WTC11 (cell line): ENCODE measurements around the gene DMD.

ENCODE experiments used
- CBFB ChIP-seq: sonication (generic); formaldehyde crosslinking; IDR thresholded peaks from 2 replicates; pipeline ENCODE4 v1.8.1; 2022; ENCODE audit warnings: mild to moderate bottlenecking, low read depth, missing genetic modification reagents
- CTCF ChIP-seq: fragments of 200-600 bp; IDR thresholded peaks from 2 replicates; pipeline ENCODE4 v1.8.0; 2022; ENCODE audit warnings: antibody characterized with exemption
- E2F1 ChIP-seq: sonication (generic); formaldehyde crosslinking; IDR thresholded peaks from 2 replicates; pipeline ENCODE4 v1.8.0; 2022; ENCODE audit warnings: mild to moderate bottlenecking, missing genetic modification reagents
- MAX ChIP-seq: sonication (generic); formaldehyde crosslinking; IDR thresholded peaks from 2 replicates; pipeline ENCODE4 v1.8.0; 2022; ENCODE audit warnings: mild to moderate bottlenecking, missing genetic modification reagents
- PREB ChIP-seq: sonication (generic); formaldehyde crosslinking; IDR thresholded peaks from 2 replicates; pipeline ENCODE4 v1.8.1; 2022; ENCODE audit warnings: mild to moderate bottlenecking, missing genetic modification reagents, moderate library complexity, borderline replicate concordance
- TEAD4 ChIP-seq: sonication (generic); formaldehyde crosslinking; IDR thresholded peaks from 2 replicates; pipeline ENCODE4 v1.8.0; 2022; ENCODE audit warnings: mild to moderate bottlenecking, missing genetic modification reagents

GRCh38 chrX:32582729-32583128, 628.6 kb downstream of the DMD start:
- TF ChIP-seq MAX (CRISPR knock-in tag) (no peak), TEAD4 (no peak), CBFB (CRISPR knock-in tag) (no peak), E2F1 (CRISPR knock-in tag) (no peak), CTCF (no peak), PREB (CRISPR knock-in tag) (no peak)
